ENCODE data around the gene PRMT7. TPM values are rescaled to one million over a fixed set of nuclear protein-coding genes. Genes with fewer than 3 reads are reported as not detected.

PRMT7 gene
- total RNA-seq, 1 donor from 2014 or later: 35.7 TPM

DNA sequence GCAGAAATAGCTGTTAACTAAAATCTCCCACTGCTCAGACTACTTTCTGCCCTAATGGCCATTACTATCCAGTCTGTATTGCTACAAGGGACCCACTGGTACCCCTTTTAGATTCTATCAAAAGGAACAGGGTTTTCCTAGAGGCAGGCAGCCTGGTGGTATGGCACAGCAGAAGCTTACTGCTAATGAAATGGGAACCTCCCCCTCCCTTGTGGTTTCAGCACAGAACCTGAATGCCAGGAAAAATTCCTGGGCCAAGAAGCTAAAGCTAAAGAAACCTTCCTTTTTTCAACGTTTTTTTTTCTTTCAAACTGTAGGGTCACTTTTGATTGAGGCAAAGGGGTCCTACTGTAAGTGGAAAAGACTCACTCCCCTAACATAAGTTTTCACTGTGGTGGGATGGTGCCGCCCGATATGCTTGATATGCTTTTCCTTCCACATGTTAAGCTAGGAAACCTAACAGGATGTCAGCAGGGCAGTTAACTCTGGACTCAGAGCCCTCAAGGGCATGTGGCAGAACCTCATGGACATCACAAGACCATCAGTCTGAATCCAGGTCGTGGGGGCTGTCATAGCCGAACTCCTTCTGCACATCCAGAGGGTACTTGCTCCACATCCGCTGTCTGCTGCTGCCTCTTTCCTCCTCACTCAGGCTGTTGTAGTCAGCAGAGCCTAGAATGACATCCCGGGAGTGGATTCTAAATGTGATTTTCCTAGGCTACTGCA lies 9.9 kb upstream of the PRMT7 start:
- no peak for DNase-seq (ENCODE audit: low spot score)

DNA sequence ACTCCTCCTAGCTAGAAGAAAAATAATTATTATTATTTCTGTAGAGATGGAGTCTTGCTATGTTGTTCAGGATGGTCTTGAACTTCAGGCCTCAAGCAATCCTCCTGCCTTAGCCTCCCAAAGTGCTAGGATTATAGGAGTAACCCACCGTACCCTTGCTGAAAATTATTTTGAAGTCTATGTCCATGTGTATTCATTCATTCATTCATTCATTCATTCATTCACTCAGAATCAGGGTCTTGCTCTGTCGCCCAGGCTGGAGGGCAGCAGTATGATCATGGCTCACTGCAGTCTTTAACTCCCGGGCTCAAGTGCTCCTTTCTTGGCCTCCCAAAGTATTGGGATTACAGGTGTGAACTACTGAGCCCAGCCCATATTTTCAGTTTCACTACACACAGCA lies 4.2 kb upstream of the PRMT7 start:
- DNase-seq (ENCODE audit: low spot score): no peak

DNA sequence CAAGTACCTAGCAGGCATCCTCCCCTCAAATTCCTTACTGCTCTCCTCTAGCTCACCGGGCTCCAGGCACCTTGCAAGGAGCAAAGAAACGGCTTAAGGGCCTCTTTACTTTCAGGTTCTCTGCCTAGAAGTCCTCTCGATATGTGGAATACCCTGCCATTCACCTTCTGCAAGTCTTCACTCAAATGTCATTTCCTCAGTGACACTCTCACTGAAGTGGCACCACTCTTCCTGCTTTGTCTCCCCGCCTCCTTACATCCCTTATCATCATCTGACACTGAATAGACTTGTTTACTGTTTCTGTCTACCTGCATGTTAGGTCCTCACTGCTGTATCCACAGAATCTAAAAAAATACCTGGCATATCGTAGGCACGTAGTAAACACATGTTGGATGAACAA lies 1.0 kb upstream of the PRMT7 start:
- no peak for DNase-seq (ENCODE audit: low spot score)

DNA sequence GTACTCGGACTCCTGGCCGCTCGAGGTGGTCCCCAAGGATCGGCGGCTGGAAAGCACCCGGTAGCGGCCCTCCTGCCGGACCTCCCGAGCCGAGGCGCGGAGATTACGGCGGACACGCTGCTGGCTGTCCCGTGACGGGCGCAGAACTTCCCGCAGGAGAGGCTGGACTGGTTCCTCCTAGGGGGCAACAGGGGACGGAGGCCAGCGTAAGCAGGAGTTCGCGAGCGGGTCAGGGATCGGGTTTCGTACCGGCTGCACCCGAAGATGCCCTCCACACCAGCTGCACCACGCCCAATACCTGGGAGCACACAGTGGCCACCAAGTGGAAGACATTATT lies 414 bp upstream of the PRMT7 start:
- DNase-seq (ENCODE audit: low spot score): no peak

DNA sequence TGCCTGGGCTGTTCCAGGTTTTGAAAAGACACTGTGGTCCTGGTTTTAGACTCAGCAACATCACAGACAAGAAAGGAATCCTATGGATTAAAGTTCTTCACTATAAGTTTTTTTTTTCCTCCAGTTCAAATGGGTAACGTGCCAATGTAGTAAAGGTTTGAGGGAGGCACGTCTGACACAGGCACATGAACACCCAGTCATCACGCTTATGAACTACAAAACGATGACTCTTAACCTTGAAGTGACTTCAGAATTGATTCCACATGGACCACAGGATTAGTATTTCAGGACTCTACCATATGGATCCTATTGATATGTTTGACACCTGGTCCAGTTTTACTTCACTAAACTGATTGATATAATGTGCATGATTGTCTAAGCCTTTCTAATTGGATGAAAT lies 2.3 kb downstream of the PRMT7 start:
- DNase-seq (ENCODE audit: low spot score): no peak

DNA sequence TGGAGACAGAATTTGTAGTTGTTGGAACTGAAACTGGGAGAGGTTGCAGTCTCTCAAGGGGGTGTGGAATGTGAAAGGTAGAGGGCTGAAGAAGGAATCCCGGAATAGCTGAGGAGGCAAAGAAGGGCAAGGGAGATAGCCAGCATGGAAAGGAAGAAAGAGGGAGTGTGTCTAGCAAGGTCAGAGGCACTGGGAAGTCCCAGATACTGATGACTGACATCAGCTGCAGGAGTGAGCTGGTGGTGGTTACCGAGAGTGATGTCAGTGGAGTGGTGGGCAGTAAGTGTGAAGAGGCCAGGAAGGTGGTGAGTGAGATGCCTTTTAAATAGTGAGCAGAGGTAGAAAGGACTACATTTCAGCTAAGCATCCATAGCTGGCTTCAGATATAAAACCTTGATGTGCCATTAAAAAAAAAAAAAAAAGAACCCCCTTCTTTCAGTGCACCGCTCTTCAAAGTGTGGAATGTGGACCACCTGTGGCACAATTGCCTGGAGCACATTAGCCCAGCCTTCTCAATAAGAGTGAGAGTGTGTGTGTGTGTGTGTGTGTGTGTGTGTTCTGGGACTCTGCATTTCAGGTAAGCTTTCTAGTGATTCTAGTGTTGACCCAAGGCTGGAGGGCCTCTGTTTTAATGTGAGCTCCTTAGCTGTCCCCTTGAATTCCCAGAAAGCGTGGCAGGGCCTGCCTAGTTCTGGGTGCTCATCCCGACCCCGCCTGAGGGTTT lies 8.5 kb downstream of the PRMT7 start:
- no peak for DNase-seq (ENCODE audit: low spot score)

DNA sequence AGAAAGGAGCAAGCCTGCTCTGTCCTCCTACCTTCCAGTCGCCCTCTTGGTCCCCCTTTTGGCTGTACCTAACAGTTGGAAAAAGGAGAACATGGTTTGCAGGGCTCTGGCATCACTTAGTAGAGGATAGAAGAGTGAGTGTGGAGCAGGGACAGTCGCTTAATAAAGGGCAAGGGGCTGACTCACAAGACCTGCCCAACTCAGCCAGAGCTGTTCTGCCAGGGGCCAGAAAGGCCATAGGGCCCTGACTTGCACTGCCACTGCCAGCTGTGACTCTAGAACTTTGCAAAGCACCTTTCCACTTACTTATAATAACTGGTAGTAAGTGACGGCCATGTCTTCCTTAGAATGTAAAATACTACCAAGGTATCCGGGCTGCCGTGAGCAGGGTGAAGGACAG lies 13.5 kb downstream of the PRMT7 start:
- DNase-seq (ENCODE audit: low spot score): no peak

DNA sequence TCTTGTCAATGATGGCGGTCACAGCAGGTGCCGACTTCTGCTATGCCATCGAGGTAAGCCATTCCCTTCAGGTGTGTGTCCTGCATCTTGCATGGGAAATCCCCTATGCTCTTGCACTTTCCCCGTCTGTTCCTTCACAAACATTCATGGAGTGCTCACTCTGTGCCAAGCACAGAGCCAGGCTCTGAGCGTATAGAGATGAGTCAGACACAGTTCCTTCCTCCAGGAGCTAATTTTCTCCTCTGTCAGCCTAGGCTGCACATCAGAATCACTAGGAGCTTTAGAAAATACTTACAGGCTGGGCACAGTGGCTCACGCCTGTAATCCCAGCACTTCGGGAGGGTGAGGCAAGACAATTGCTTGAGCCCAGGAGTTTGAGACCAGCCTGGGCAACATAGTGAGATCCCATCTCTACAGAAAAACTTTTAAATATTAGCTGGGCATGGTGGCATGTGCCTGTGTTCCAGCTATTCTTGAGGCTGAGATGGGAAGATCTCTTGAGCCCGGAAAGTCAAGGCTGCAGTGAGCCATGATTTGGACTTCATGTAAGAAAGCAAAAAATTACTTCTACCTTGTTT lies 14.1 kb downstream of the PRMT7 start:
- DNase-seq (ENCODE audit: low spot score): no peak

DNA sequence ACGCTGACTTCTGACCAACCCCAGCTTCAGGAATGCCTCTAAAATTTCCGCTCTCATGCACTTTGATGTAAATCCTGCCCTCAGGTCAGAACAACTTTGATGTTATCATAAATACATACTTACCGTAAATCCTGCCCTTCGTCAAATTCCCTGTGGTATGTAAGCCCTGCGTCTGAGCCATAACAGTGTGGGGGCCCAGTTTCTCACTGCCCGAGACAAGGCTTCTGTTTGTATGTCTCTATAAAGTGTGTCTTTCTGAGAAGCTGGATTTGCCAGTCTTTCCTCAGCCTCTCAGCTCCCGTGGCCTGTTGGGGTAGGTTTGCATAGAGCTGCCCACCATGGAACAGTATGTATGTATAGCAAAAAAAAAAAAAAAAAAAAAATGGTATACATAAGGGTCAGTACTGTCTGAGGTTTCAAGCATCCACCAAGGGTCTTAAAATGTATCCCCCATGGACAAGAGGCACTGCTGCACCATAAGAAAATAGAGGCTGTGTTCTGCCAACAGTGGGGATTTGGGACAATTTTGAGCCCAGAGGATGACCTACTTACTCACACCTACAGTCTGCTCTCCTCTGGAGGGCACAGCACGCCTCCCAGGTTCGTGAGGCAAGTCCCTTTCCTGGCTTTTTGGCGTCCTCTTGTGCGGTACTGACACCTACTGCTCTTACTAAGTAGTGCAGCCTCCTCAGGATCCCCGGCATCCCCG lies 17.5 kb downstream of the PRMT7 start:
- no peak for DNase-seq (ENCODE audit: low spot score)

DNA sequence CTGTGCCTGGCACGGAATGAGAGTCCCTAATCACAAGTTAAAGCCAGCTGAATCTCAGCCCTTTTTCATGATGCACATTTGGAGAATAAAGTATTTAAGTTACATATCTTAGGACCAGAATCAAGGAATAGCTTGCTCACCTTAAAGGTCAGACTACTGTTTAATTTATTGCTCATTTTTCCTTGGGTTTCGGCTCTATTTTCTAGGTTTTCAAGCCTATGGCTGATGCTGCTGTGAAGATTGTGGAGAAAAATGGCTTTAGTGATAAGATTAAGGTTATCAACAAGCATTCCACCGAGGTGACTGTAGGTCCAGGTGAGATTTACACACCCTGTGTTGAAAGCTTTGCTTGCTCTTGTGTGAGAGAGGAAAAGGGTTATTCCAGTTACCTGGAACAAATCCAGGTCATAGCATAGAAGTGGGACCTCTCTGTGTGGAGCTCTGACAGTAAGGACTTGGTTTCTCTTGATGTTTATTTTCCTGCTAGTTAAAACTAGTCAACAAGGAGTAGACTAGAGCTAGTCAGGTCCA lies 18.1 kb downstream of the PRMT7 start:
- DNase-seq (ENCODE audit: low spot score): no peak

DNA sequence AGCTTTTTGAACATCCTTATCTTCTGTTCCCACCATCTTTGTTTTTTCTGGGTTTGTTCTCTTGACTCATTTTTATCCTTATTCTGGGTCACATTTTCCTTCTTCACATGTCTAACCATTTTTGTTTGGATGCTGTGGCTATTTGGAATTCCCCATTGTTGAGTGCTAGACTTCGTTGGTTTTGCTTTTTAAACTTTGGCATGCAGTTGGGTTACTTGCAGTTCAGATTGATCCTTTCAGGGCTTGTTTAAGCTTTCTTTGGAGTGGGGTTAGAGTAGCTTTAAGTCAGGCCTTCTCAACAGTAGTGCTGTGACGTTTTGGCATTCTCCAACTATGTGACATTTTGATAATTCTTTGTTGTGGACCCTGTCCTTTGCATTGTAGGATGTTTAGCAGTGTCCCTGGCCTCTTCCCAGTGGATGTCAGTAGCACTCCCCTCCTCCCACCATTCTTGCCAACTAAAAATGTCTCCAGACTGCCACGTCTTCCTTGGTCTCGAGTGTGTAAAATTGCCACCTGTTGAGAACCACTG lies 21.1 kb downstream of the PRMT7 start:
- no peak for DNase-seq (ENCODE audit: low spot score)

DNA sequence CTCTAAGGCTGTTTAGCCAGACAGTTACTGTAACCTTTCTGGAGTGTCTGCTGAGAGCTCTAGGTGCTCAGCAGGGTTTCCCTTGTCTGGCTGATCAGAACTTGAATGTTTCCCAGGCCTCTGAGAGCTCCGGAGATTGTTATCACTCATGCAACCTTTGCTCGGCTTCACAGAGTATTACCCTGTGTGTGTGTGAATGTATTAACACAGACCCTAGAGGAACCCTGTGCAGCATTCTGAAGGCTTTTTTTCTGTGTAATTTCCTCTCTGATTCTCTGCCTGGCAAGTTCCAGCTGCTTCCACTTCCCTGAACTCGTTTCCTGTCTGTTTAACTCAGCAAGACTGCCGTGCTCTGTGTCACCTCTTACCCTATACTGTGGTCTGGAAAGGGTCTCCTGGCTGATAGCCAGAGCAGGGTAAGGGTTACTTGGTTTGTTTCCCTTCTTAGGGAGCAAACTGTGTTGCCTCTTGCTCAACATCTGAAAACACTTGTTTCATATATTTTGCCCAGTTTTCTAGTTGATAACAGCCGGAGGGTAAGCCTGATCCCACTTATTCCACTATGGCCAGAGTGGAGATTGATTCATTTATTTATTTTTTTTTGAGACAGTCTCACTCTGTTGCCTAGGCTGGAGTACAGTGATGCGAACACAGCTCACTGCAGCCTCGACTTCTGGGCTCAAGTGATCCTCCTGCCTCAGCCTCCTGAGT lies 21.7 kb downstream of the PRMT7 start:
- no peak for DNase-seq (ENCODE audit: low spot score)

DNA sequence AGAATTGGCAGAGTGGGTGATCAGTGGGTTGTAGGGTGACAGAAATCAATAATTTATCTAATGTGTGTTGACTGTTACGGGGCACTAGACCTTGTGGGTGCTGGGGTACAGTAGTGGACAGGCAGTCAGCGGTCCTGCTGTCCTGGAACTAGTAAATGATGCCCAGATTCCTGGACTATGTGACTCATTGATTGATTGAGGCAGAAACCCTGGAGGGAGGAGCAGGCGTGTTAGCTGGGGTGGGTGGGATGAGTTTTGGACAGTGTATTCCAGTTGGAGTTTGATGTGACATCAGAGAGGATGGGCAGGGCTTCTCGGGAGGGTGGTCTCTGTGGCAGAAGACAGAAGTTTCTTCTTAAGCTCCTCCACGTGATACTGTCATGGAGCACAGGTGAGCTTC lies 24.4 kb downstream of the PRMT7 start:
- DNase-seq (ENCODE audit: low spot score): no peak

DNA sequence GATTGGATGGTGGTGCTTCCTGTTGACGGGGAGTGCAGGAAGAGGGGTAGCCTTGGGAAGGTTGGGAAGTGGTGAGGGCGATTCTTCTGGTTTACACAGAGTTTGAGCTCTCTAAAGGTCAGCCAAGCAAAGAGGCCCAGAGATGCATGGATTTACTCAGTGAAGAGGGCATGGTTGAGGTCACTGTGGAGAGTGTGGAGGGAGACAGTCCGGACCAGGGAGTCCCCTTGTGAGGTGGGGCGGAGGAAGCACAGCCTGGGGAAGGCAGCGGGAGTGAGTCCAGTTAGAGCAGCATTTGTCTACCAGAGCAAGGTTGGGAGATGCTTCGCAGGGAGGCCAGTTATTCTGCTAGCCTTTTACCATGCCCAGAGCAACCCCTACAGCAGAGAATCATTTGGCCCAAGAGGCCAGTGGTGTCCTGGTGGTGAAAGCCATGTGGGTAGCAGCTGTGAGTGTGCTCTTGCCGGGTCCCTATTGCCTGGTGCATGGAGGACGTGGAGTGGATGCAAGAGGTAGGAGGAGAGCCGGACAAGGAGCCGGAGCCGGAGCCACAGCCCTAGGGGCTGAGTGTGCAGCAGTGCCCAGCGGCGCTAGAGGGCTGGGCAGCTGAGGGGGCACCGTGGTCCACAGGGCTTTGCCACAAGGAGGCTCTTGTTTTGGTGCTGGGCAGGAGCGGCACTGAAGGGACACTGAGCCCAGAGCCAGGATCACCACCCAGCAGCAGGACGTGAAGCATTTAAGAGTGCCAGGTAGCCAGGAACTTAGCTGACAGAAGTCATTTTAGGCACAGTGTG lies 27.7 kb downstream of the PRMT7 start:
- DNase-seq (ENCODE audit: low spot score): no peak

DNA sequence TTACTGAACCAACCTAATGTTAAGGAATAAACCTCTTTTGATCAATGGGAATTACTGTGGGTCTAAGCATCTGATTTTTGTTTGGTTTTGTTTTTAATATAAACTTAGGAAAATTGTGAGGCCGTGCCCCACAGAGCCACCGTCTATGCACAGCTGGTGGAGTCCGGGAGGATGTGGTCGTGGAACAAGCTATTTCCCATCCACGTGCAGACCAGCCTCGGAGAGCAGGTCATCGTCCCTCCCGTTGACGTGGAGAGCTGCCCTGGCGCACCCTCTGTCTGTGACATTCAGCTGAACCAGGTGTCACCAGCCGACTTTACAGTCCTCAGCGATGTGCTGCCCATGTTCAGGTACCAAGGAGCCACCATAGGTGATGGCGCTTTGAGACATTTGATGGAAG lies 28.4 kb downstream of the PRMT7 start:
- DNase-seq (ENCODE audit: low spot score): no peak

DNA sequence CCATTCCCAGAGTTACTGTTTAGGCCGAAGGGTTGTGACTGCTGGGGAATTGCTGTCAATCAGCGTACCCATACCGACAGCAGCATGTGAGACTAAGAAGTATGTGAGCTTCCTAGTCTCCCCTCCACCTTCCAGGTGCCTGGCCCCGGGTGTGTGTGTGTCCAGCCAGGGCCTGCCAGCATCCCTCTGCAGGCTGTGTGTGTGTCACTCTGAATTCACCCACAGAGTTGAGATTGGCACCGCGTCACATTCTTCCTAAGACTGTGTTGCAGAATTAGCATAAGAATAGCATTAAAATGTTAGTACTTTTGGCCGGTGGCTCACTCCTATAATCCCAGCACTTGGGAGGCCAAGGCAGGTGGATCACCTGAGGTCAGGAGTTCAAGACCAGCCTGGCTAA lies 31.8 kb downstream of the PRMT7 start:
- no peak for DNase-seq (ENCODE audit: low spot score)

DNA sequence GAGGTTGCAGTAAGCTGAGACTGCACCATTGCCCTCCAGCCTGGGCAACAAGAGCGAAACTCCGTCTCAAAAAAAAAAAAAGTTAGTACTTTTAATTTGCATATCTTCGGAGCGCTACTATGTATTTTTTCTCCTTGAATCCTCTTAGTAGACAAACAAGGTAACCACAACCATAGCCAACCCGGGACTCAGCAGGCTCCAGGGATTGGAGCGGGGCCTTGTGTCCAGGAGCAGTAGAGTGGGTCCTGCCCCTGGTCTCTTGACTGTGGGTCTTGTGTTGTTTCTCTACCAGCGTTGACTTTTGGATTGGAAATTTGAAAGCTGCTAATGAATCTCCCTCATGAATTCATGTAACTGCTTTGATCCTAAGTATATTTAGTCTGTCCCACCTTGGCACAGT lies 32.3 kb downstream of the PRMT7 start:
- no peak for DNase-seq (ENCODE audit: low spot score)

DNA sequence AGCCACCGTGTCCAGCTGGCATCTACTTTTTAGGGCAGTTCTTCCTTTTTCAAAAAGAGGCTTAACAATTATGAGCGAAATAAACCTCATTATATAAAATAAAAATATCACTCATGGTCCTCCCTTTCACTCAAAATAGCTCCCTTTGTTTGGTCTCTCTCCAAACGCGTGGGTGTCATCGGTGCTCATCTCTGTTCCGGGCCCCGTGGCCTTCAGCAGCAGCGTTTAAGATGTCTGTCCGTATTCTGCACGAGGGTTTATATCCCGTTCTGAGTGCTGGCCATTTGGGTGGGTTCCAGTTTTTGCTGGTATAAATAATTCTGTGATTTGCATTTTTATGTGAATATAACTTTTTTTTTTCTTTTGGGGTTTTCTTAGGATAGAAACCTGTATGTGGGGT lies 33.4 kb downstream of the PRMT7 start:
- no peak for DNase-seq (ENCODE audit: low spot score)

DNA sequence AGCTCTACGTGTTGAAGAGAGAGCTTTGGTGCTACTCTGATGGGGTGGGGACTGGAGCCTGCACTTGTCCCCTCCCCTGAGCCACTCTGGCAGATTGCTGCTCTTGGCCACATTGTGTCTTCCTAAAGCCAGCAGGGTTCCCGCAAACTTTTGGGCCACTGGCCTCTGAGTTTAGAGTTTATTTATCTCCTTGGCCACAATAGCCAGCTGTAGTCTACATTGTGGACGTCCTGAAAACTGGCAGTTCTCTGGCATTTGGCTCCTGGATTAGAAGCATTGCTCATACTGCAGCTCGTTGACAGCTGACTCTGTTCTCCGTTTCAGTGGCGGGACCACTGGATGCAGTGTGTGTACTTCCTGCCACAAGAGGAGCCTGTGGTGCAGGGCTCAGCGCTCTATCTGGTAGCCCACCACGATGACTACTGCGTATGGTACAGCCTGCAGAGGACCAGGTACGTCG lies 34.6 kb downstream of the PRMT7 start:
- no peak for DNase-seq (ENCODE audit: low spot score)

DNA sequence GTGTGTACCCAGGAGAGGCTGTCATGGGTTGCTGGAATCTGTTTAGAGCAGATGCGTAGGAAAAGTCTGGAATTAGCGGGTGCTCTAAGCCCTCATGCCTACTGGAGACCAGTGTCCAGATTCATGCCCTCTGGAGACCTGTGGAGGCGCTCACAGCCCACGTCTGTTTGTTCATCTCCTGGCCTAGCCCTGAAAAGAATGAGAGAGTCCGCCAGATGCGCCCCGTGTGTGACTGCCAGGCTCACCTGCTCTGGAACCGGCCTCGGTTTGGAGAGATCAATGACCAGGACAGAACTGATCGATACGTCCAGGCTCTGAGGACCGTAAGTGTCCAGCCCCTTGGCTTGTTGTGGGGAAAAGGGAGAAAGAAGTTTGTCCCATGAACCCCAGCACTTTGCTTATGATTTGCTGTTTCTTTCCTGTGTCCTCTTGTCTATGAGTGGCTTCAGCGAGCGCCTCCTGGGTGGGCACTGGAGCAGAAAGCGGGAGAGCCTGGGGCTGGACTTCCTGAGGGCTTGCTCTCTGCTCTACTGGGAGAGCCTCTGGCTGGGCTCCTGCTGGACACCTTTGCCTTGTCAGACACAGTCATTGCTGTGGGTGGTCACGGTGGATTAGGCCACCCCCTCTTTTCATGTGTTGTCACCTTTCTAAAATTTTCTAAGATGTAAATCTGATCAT lies 35.3 kb downstream of the PRMT7 start:
- DNase-seq (ENCODE audit: low spot score): no peak
